Ammon's horn (tissue), 1 donor: Measurements from ENCODE around the gene GPD1.
A peak's percentile ranks its signal among the peaks of the same experiment; 100 is the strongest.
"Not testable (repeated sequence)": the region's sequence is repeated elsewhere in the genome, so short reads cannot be mapped to it uniquely, and the experiment has no call there.

Experiments used
- DNase-seq: peaks from one replicate; pipeline ENCODE4 v3.0.0-alpha.2; 2016; ENCODE audit warnings: low spot score

The GPD1 gene

DNA sequence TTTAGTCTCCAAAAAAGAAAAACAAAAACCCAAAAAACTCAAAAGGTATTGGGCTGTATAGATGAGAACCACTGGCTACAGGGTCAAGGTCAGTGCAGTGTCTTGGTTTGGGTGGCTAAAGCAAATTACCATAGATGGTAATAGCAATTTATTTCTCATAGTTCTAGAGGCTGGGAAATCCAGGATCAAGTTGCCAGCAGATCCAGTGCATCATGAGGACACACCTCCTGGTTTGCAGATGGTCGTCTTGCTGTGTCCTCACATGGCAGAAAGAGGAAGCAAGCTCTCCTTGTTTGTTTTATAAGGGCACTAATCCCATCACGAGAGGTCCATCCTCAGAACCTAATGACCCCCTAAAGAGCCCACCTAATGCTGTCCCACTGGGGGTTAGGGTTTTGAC lies 19.4 kb downstream of the GPD1 start:
- DNase-seq, result no peak

- no peak for DNase-seq
These were observed 23.7 kb downstream of the GPD1 start for GRCh38 chr12:50127546-50127945.

DNA sequence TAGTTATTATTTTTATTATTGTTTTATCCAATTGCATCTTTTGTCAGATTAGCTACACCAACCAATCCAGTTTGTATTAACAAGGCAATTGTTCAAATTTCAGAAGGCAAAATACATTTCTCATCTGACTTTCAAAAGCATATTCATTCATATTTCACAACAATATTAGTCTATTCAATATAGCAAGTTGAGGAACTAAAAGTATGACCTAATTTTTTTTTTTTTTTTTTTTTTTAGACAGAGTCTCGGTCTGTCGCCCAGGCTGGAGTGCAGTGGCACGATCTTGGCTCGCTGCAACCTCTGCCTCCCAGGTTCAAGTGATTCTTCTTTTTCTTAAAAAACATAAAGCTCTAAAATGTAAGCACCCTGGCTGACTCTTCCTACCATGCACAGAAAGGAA lies 25.5 kb downstream of the GPD1 start:
- DNase-seq, result no peak

GRCh38 chr12:50132505-50133135 lies 28.8 kb downstream of the GPD1 start:
- DNase-seq, result peak; percentile 49

DNA sequence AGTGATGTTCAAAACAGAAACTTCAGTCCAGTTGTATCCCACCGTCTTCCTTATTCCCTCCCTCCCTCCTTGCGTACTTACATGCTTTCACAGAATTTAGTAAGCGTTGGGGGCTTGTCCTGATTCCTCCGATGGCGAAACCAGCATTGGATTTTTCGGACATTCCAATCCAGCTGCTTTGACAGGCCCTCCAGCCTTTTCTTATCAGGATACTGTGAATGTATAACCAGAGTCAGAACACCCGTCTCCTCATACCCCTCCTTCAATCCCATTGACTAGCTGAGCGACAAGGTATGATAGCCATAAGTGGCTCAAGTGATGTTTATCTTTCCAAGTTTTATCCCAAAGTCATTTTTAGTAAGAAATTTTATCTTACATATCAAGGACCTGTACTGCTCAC lies 39.2 kb downstream of the GPD1 start:
- DNase-seq, result no peak

- no peak for DNase-seq
These were observed 41.6 kb downstream of the GPD1 start for GRCh38 chr12:50145439-50145838.

DNA sequence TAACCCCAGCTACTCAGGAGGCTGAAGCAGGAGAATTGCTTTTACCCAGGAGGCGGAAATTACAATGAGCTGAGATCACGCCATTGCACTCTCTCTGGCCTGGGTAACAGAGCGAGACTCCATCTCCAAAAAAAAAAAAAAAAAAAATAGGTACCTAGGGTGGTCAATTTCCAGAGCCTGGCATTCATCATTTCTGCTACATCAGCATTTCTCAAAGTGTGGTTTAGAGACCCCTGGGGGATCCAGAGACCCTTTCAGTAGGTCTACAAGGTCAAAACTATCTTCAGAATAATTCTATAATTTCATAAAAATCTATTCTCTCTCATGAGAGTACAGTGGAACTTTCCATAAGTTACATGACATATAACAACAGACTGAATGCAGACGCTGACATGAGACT lies 43.5 kb downstream of the GPD1 start:
- DNase-seq, result no peak

GRCh38 chr12:50148011-50148410 lies 44.2 kb downstream of the GPD1 start:
- DNase-seq, result not testable (repeated sequence)

DNA sequence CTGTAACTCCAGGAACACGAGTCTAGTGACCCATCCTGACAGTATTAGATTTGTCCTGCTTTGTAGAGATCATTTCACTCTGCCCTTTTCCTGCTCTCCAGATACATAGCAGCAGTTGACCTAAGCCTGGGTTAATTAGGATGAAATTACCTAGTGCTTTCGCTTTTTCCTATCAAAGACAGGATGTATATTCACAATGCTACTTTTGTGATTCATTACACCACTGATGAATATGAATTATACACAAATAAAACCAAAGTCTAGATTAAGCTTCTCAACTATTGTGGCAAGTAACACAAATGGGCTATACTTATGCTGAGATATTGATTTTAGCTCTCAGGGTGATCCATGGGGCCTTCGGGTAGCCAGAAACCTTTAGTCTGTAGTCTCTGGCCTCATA lies 45.5 kb downstream of the GPD1 start:
- no peak for DNase-seq

DNA sequence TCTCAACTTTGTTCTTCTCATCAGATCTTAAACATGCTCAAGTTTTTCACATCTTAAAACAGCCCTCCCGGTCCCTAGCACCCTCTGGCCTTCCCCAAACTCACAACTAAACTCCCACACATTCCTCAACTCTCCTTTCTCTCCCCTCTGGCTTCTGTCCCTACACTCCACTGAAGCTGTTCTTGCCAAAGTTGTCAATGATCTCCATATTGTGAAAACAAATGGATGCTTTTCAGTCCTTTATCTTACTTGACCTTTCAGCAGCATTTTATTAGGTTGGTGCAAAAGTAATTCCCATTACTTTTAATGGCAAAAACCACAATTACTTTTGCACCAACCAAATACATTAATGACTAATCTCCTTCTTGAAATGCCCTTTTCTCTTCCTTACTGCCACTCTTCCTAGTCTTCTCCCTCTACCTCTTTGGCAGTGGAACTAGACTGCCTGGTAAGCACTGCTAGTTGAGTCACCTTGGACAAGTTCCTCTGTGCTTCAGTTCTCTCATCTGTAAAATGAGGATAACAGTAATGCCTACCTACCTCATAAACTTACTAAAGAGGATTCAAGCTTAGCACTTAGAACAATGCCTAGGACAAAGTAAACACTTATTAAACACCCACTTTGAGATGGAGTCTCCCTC lies 47.4 kb downstream of the GPD1 start:
- no peak for DNase-seq

- not testable (repeated sequence) for DNase-seq
These were observed 51.1 kb downstream of the GPD1 start for GRCh38 chr12:50154947-50155346.

GRCh38 chr12:50156641-50157040 lies 52.8 kb downstream of the GPD1 start:
- DNase-seq, result no peak

DNA sequence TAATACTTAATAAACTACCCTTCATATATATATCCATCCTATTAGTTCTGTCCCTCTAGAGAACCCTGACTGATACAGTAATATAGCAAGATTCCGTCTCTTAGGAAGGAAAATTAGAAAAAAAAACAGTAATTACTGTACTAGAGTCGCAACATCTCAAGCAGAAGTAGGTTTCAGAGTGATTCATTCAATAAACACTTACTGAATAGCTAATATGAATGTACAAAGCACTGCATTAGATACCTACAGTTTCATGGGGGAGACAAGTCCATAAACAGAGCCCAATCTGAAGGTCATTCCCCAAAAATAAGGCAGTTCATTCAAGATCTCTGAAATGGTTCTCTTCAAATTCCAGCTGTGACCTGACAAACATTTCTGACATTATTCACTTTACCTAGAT lies 53.5 kb downstream of the GPD1 start:
- no peak for DNase-seq

GRCh38 chr12:50160643-50161042 lies 56.8 kb downstream of the GPD1 start:
- DNase-seq, result no peak
